Measurements from ENCODE around the gene HEPN1.

Gene HEPN1

DNA sequence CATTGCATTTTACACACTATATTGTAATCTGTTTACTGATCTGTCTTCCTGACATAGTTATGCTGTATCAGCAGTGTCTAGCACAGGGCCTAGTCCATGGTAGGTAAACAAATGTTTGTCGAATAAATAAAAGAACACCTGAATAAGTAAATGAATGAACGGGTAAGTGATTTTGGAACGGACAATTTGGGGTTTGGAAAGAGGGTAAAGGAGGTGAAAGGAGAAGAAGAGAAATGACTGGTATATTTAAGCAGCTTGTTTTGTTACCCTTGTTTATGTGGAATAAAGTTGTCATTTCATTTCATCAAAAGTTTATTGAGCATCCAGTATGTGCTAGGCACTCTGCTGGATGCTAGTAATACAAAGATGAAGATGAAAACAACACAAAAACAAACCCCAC, at the start of gene HEPN1:
TSS of gene HEPN1 (plus strand) at position 301 of the 400 bp plus-strand sequence.
- no peak for DNase-seq (ENCODE audit: low spot score)

DNA sequence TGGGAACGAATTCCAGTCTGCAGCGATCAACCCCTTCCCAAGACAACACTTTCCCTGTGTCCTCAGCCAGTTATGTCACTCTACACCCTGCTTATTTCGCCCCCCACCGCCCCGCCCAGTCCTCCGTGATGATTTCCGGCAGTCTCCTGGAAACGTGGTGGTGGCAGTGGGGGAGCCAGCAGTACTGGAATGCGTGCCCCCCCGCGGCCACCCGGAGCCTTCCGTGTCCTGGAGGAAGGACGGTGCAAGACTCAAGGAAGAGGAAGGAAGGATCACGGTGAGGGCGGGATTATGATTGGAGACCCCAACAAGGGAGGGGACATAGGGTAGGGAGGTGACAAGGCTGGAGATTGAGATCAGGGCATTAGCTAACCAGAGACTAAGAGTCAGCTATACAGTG, 49.7 kb upstream of the HEPN1 start:
- no peak for DNase-seq (ENCODE audit: low spot score)

DNA sequence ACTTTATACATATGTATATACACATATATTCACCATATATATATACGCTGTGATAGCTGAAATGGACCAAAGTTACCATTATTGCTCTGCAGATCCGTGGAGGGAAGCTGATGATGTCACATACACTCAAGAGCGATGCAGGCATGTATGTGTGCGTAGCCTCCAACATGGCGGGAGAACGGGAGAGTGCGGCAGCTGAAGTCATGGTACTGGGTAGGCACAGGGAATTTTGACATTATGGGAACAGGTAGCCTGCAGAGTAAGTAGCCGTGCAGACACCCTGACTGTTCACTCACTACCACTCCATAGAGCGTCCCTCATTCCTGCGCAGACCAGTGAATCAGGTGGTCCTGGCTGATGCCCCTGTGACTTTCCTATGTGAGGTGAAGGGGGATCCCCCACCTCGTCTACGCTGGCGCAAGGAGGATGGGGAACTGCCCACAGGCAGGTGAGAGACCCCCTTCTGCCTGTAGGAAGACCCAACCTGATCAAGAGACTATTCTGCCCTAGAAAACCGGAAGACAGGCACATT, 49.1 kb upstream of the HEPN1 start:
- DNase-seq (ENCODE audit: low spot score), result no peak

DNA sequence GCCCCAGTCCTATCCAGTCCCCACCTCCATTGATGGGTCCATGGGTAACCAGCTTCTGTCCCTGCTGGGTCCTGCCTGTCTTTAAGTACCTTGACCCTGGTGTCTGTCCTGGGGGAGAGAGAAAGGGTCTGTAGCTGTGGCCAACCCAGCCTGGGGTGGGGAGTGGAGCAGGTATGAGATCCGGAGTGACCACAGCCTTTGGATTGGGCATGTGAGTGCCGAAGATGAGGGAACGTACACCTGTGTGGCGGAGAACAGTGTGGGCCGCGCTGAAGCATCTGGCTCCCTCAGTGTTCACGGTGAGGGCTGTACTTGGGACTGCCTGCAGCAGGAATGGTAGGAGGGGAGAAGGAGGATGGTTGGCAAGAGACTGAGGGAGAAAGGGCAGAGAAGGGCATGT, 48.6 kb upstream of the HEPN1 start:
- no peak for DNase-seq (ENCODE audit: low spot score)

DNA sequence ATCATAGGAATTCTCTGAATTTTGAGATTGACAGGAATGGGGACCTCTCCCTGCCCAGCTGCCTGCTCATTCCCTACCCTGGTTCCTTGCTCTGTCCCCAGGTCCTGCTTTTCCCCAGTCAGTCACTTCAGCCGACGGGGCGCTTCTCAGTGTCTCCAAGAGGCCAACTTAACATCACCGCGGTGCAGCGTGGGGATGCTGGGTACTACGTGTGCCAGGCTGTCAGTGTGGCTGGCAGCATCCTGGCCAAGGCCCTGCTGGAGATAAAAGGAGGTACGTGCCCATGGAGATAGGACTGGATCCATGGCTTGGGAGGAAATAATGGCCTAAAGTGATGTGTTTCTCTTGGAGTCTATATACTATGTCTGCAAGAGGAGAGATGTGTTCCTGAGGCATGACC, 46.8 kb upstream of the HEPN1 start:
- DNase-seq (ENCODE audit: low spot score), result no peak

DNA sequence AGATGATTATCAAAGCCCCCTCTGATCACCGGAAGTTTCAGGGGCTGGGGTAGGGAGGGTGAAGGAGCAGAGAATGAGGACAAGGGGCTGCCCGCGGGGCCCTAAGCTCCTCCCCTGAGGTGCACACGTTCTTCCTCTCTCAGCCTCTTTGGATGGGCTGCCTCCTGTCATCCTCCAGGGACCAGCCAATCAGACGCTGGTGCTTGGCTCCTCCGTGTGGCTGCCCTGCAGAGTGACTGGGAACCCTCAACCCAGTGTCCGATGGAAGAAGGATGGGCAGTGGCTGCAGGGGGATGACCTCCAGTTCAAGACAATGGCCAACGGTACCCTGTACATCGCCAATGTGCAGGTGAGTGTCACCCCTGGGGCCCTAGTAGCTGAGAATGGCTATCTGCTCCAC, 46.3 kb upstream of the HEPN1 start:
- no peak for DNase-seq (ENCODE audit: low spot score)

DNA sequence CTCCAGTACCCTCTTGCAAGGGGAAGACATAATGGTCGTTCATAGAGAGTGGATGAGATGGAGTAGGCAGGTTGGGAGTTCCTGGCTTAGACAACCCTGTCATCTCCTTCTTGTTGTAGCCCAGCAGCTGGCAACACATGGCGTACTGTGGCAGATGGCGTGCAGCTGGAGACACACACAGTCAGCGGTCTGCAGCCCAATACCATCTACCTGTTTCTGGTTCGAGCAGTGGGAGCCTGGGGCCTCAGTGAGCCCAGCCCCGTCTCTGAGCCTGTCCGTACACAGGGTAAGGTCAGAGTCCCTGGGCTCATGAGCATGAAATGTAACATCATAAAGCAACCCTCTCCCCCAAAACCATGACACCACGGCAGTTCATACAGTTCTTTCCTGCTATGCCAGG, 45.1 kb upstream of the HEPN1 start:
- no peak for DNase-seq (ENCODE audit: low spot score)

DNA sequence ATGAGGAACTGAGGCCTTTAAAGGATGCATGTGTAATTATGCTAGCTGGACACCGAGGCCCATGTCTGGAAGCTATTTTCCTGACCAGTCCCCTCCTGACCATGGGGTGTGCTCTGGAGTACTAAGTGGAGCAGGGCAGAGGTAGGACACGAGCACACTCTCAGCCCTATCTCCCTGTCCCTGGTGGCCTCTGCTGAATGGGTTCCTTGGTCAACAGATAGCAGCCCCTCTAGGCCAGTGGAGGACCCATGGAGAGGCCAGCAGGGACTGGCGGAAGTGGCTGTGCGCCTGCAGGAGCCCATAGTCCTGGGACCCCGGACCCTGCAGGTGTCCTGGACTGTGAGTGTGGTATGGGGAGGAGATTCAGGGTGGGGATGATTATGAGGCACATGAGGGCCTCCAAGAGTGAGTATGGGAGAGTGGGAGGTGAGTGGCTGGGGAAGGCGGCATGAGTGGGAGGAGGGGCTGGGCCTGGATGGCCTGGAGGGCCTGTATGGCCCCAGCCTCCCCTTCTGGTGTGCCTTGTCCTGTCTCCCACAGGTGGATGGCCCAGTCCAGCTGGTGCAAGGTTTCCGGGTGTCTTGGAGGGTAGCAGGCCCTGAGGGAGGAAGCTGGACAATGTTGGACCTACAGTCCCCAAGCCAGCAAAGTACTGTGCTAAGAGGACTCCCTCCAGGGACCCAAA, 44.3 kb upstream of the HEPN1 start:
- no peak for DNase-seq (ENCODE audit: low spot score)

DNA sequence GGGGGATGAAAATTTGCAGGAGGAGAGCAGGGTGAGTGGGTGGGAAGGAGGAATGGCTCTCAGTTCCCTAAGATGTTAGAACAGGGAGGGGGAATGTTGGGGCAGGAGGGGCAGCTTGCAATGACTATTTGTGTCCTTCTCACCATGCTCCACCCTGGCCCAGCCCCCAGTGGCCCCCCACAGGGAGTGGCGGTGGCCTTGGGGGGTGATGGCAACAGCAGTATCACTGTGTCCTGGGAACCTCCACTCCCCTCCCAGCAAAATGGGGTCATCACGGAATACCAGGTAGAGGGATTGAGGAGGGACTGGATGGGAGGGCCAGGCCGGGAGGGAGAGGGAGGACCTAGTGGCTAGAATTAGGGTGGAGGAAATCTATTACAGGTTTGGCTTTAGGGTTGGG, 43.6 kb upstream of the HEPN1 start:
- DNase-seq (ENCODE audit: low spot score), result no peak

DNA sequence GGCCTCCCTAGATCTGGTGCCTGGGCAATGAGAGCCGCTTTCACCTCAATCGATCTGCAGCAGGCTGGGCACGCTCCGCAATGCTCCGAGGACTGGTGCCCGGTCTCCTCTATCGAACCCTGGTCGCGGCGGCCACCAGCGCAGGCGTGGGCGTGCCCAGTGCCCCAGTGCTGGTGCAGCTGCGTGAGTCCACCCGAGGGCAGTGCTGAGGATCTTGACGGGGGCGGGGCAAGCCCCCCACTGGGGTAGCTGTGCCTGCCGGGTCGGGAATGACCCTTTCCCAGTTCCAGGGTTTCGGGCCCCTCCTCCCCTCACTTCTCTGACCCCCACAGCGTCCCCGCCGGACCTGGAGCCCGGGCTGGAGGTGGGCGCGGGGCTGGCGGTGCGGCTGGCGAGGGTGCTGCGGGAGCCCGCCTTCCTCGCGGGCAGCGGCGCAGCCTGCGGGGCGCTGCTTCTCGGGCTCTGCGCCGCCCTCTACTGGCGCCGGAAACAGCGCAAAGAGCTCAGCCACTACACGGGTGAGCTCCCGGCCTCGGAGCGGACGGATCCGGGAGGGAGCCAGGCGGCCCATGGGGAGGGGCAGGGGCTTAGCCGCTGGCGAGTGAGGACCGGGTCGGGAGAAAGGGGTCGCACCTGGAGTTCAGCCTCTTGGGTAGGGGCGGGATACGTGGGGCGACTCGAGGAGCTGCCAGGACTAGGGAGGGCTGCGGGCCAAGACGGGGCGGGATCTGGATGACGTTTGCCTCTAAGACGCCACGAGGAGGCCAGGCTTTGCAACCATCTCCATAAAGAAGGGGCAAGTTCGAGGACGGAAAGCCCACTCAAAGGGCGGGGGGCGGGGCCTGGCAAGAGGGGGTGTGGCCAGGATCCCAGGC, 42.9 kb upstream of the HEPN1 start:
- peak; percentile 86 for DNase-seq (ENCODE audit: low spot score)

DNA sequence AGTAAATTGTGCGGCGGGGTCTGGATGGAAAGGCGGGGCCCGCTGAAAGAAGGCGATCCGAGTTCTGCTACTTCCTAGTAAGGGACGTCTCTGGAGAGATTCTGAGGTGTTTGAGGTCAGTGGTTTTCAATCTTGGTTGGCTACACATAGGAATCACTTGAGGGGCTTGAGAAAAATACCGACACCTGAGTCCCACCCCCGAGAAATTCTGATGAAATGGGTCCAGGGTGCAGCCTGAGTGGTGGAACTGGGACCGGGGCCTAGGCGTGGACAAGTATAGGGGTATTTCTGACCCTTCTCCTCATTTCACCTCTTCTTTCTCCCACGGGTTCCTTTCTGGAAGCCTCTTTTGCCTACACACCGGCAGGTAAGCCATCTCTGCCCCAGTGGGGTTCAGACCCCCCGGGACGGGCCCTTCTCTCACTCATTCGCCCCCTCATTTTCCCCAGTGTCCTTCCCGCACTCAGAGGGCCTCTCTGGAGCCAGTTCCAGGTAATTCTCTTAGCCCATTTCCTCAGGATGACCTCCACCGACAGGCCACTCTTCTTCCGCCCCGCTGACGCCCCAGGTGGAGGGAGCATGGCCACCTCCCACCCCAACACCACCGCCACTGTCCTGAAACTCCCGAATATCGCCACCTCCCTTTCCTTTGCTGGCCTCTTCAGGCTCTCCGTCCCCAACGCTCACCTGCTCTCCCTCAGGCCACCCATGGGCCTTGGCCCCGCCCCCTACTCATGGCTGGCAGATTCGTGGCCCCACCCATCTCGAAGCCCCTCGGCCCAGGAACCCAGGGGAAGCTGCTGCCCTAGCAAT, 42.0 kb upstream of the HEPN1 start:
- no peak for DNase-seq (ENCODE audit: low spot score)

DNA sequence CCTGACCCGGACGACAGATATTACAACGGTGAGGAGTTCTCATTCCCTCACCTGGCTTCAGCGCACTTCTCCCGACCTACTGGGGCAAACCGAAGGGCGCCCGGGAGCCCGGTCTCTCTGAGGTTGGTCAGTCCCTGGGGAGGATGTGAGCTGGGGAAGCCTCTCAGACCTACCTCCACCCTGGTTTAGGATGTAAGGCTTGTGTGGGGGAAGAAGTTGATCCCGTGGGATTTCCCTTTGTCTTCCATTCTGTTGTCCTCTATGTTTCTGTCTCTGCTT, 41.5 kb upstream of the HEPN1 start:
- no peak for DNase-seq (ENCODE audit: low spot score)

DNA sequence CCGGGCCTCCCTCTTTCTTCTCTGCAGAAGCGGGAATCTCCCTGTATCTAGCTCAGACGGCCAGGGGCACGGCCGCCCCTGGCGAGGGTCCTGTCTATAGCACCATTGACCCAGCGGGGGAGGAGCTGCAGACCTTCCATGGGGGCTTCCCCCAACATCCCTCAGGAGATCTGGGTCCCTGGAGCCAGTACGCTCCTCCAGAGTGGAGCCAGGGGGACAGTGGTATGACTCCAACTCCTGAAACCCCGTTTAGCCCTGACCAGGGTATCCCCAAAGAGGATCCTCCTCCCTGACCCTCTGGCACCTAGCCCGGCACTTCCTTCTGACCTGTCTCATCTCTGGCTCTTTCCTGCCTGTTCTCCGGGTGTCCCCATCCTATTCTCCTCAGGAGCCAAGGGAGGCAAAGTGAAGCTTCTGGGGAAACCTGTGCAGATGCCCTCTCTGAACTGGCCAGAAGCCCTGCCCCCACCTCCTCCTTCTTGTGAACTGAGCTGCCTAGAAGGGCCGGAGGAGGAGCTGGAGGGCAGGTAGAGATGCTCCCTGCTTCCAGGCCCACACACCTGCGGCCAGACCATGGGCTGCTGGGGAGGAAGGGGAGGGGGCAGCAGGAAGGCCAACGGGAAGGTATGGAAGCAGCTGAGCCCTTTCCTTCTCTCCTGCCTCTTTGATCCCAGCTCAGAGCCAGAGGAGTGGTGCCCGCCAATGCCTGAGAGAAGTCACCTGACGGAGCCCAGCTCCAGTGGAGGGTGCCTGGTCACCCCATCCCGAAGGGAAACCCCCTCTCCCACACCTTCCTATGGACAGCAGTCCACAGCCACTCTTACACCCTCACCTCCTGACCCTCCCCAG, 40.9 kb upstream of the HEPN1 start:
- DNase-seq (ENCODE audit: low spot score), result no peak

DNA sequence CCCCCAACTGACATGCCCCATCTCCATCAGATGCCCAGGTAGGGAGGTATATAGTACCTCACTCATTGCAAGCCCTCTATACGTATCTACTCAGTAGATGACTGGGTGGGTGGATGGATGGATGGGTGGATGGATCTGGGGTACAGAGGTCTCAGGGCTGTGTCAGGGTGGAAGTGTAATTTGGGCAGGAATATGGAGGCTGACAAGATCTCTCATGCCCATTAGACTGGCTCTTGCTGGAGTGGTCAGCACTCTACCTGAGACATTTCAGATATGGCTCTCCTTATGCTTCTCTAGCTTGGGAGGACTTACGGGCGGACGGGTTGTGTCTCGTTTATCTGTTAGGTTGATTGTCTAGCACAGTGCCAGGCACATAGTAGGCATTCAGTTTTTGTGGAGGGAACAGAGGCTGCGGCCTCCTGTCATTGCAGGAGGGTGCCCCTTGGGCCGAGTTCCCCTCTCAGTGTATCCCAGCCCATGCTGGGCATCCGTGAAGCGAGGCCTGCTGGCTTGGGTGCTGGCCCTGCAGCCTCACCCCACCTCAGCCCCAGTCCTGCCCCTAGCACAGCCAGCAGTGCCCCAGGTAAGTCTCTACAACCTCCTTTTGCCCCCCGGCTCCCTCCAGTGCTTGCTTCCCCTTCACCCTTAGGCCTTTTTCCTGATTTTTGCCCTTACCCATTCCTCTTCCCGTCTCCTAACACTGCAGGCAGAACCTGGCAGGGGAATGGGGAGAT, 40.1 kb upstream of the HEPN1 start:
- no peak for DNase-seq (ENCODE audit: low spot score)

DNA sequence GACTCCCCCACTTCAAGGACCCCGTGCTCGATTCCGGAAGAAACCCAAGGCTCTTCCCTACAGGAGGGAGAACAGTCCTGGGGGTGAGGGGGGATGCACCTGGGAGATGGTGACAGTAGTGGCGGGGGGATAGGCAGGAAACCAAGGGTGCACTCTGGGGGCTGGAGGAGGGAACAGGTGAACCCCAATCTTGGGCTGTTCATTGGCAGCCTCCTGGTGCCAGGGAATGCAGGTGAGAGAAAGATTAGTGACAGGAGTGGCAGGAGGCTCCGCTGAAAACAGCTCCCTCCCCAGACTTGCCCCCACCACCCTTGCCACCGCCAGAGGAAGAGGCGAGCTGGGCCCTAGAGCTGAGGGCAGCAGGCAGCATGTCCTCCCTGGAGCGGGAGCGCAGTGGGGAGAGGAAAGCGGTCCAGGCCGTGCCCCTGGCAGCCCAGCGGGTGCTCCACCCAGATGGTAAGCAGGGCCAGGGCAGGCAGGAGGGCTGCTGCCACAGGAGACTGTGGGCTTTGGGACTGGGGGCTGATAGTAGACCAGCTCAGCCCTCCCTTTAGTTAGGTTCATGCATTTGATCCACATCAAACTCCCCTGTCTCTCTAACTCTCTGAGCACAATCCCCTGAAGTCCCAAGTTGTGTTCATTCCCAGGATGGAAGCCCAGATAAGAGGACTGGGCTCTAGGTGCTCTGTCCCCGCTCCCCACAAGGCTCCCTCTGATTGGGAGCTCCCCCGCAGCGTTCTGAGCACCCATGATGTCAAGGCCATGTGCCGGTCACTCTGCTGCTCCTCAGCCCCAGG, 39.4 kb upstream of the HEPN1 start:
- no peak for DNase-seq (ENCODE audit: low spot score)

DNA sequence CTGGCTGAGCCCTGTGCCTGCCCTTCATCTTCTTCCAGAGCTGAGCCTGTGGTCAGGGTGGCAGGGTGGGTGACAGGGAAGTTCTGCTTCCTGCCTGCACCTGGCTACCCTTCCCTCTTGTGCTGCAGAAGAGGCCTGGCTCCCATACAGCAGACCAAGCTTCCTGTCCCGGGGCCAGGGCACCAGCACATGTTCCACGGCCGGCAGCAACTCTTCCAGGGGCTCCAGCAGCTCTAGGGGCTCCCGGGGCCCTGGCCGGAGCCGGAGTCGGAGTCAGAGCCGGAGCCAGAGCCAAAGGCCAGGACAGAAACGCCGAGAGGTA, 38.8 kb upstream of the HEPN1 start:
- no peak for DNase-seq (ENCODE audit: low spot score)

DNA sequence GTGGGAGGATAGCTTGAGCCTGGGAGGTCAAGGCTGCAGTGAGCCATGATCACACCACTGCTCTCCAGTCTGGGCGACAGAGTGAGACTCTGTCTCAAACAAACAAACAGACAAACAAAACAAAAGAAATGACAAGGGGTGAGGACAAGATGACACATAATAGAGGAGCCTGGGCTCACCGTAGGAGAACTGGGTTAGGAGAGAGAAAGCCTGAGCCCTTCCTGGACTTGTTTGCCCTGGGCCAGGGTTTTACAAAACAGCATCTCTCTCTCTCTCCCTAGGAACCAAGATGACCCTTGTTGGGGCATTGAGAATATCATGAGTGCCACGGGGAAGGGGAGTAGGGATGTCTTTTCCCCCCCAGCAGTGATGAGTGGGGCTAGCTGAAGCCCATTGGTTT, 38.1 kb upstream of the HEPN1 start:
- DNase-seq (ENCODE audit: low spot score), result no peak

DNA sequence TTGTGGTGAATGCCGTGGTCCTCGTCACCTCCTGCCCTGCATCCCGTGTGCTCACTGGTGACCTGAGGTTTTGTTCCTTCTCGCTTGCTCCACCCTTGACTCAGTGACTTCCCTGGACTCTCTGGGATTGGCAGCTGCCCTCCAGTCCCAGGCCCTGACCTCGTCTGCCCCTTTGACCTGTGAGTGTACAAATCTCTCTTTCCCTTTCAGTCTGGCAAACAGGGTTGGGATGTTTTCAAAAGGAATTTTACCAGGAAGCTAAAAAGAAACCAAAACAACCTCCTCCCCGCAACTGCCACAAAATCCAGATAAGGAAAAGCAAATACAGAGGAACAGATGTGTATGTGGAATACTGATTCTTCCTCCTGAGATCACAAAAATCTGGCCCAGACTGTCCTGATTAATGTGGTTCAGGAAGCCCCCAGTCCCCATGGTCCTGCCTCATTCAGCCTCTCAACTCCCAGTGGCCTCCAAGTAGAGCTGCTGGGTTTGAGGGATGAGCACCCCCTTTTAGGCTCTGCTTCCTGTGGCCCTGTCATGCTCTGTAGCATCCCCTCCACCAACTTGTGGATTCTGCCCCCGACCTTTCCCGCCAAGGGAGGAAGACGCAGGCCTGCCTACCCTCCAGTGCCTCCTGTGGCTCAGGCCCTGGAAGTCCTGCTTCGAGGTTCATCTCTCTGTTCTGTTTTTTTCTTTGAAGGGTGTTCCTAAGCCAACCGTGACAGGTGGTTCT, 36.5 kb upstream of the HEPN1 start:
- peak; percentile 62 for DNase-seq (ENCODE audit: low spot score)

DNA sequence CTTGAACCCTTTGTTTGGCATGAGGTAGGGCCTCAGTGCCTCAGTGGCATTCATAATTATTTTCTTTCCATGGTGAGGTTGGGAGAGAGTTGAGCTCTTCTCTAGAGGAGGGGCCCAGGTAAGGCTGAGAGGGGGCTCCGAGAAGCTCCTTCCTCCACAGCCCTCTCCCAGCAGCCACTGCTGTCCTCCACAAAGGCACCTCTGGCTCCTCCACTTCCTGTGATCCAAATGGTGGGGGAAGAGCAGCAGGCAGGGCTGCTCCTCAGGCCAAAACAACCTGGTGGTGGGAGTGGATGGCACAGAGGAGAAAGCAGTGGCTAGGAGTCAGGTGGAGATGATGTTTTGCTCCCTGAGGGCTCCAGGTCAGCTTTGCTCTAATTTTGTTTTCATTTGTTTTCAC, 34.7 kb upstream of the HEPN1 start:
- no peak for DNase-seq (ENCODE audit: low spot score)
